ENCODE data around the gene GGCT.
"Not testable (repeated sequence)": the region's sequence is repeated elsewhere in the genome, so short reads cannot be mapped to it uniquely, and the experiment has no call there.

Gene GGCT

GRCh38 chr7:30485667-30486066 is 19.0 kb downstream of the GGCT start:
- H3K9me2 ChIP-seq (replicated peaks; ENCODE audit: insufficient read depth, low read length): no peaks in the 10 kb centered on the region
- peaks cover 4% of the 10 kb centered on the region; the same call in 1 of the 2 replicates for H3K36me3 ChIP-seq (ENCODE audit: low read length)
- H3K4me2 ChIP-seq (ENCODE audit: low read depth, low read length, poor library complexity, severe bottlenecking): no peak overlapping the region
- H3F3A ChIP-seq (ENCODE audit: insufficient read depth): no peaks in the 10 kb centered on the region
- H2AFZ ChIP-seq (ENCODE audit: low read depth, low read length, severe bottlenecking): no peak overlapping the region
- H3K27me3 ChIP-seq (ENCODE audit: low read length): no peaks in the 10 kb centered on the region
- H3K4me3 ChIP-seq (ENCODE audit: insufficient read depth, low read length, poor library complexity, severe bottlenecking): no peak overlapping the region
- H4K20me1 ChIP-seq (ENCODE audit: low read depth, low read length): no peaks in the 10 kb centered on the region
- no peaks in the 10 kb centered on the region for H3K79me2 ChIP-seq (ENCODE audit: insufficient read depth, low read length)
- H3K9ac ChIP-seq (ENCODE audit: low read length): no peak overlapping the region
- no peaks in the 10 kb centered on the region for H3K9me3 ChIP-seq (ENCODE audit: insufficient read depth, low read length)
- no peak for TF ChIP-seq CTCF (IDR thresholded peaks at IDR 0.05; ENCODE audit: insufficient read depth, low read length, poor library complexity, severe bottlenecking)
- TF ChIP-seq EZH2phosphoT487 (conservative IDR thresholded peaks at IDR 0.05; ENCODE audit: low read length): no peak
- no peak overlapping the region for H3K27ac ChIP-seq (ENCODE audit: low read depth, low read length)

- not testable (repeated sequence) for H2AFZ ChIP-seq (ENCODE audit: low read depth, low read length, severe bottlenecking); H3K9ac ChIP-seq (ENCODE audit: low read length); H3K27me3 ChIP-seq (ENCODE audit: low read length); H3F3A ChIP-seq (ENCODE audit: insufficient read depth); H3K79me2 ChIP-seq (ENCODE audit: insufficient read depth, low read length); H3K36me3 ChIP-seq (ENCODE audit: low read length); H3K9me3 ChIP-seq (ENCODE audit: insufficient read depth, low read length); H3K4me3 ChIP-seq (ENCODE audit: insufficient read depth, low read length, poor library complexity, severe bottlenecking); H4K20me1 ChIP-seq (ENCODE audit: low read depth, low read length); H3K4me2 ChIP-seq (ENCODE audit: low read depth, low read length, poor library complexity, severe bottlenecking); H3K27ac ChIP-seq (ENCODE audit: low read depth, low read length); H3K9me2 ChIP-seq (replicated peaks; ENCODE audit: insufficient read depth, low read length)
Observed at GRCh38 chr7:30481416-30481815, 23.2 kb downstream of the GGCT start.

GRCh38 chr7:30479202-30480120 is 25.2 kb downstream of the GGCT start:
- no peaks in the 10 kb centered on the region for H3K27me3 ChIP-seq (ENCODE audit: low read length)
- no peaks in the 10 kb centered on the region for H3K9me2 ChIP-seq (replicated peaks; ENCODE audit: insufficient read depth, low read length)
- no peak overlapping the region for H3K27ac ChIP-seq (ENCODE audit: low read depth, low read length)
- no peaks in the 10 kb centered on the region for H3F3A ChIP-seq (ENCODE audit: insufficient read depth)
- no peaks in the 10 kb centered on the region for H4K20me1 ChIP-seq (ENCODE audit: low read depth, low read length)
- no peaks in the 10 kb centered on the region for H3K36me3 ChIP-seq (ENCODE audit: low read length)
- no peak for TF ChIP-seq EZH2phosphoT487 (conservative IDR thresholded peaks at IDR 0.05; ENCODE audit: low read length)
- no peak for TF ChIP-seq CTCF (IDR thresholded peaks at IDR 0.05; ENCODE audit: insufficient read depth, low read length, poor library complexity, severe bottlenecking)
- H3K79me2 ChIP-seq (ENCODE audit: insufficient read depth, low read length): no peaks in the 10 kb centered on the region
- peak overlapping the region; percentile 96 for H2AFZ ChIP-seq (ENCODE audit: low read depth, low read length, severe bottlenecking)
- H3K4me2 ChIP-seq (ENCODE audit: low read depth, low read length, poor library complexity, severe bottlenecking): peak overlapping the region; percentile 74
- H3K4me3 ChIP-seq (ENCODE audit: insufficient read depth, low read length, poor library complexity, severe bottlenecking): peak overlapping the region; percentile 58
- H3K9ac ChIP-seq (ENCODE audit: low read length): peak overlapping the region; percentile 61
- no peaks in the 10 kb centered on the region for H3K9me3 ChIP-seq (ENCODE audit: insufficient read depth, low read length)
